Measurements from ENCODE around the gene CNDP2.

CNDP2 gene

GRCh38 chr18:74489676-74490075 is 6.5 kb upstream of the CNDP2 start:
- Histone ChIP-seq H3K9me3 (replicated peaks; ENCODE audit: insufficient read depth, low read length) (no peaks in the 10 kb centered on the region), H3K79me2 (ENCODE audit: low read length) (no peaks in the 10 kb centered on the region), H3K36me3 (replicated peaks; ENCODE audit: insufficient read depth, low read length) (no peaks in the 10 kb centered on the region), H3F3A (ENCODE audit: insufficient read depth, low read length) (peaks cover 5% of the 10 kb centered on the region; the same call in 1 of the 2 replicates), H3K9me2 (replicated peaks; ENCODE audit: insufficient read depth, low read length) (no peaks in the 10 kb centered on the region), H2AFZ (ENCODE audit: low read length) (no peak overlapping the region), H4K20me1 (ENCODE audit: insufficient read depth, low read length) (no peaks in the 10 kb centered on the region), H3K4me1 (ENCODE audit: low read length) (peaks cover 12% of the 10 kb centered on the region), H3K27ac (ENCODE audit: low read length) (no peak overlapping the region), H3K9ac (ENCODE audit: low read length) (no peak overlapping the region), H3K4me3 (ENCODE audit: low read length) (no peak overlapping the region), H3K4me2 (ENCODE audit: low read depth, low read length) (no peak overlapping the region), H3K27me3 (replicated peaks; ENCODE audit: insufficient read depth, low read length) (no peaks in the 10 kb centered on the region)
- no peak for DNase-seq
- TF ChIP-seq CTCF (IDR thresholded peaks at IDR 0.05; ENCODE audit: low read length), result no peak
- TF ChIP-seq EZH2 (optimal IDR thresholded peaks at IDR 0.05; ENCODE audit: low read depth, low read length), result no peak
- no peak for TF ChIP-seq EZH2phosphoT487 (IDR thresholded peaks at IDR 0.05; ENCODE audit: low read length)

- H2AFZ ChIP-seq (ENCODE audit: low read length), result no peak overlapping the region
- no peaks in the 10 kb centered on the region for H4K20me1 ChIP-seq (ENCODE audit: insufficient read depth, low read length)
- H3K27me3 ChIP-seq (replicated peaks; ENCODE audit: insufficient read depth, low read length), result no peaks in the 10 kb centered on the region
- no peak overlapping the region for H3K4me3 ChIP-seq (ENCODE audit: low read length)
- no peak overlapping the region for H3K27ac ChIP-seq (ENCODE audit: low read length)
- no peak for DNase-seq
- H3F3A ChIP-seq (ENCODE audit: insufficient read depth, low read length), result peaks cover 3% of the 10 kb centered on the region
- H3K4me1 ChIP-seq (ENCODE audit: low read length), result peaks cover 3% of the 10 kb centered on the region
- peaks cover 11% of the 10 kb centered on the region for H3K79me2 ChIP-seq (ENCODE audit: low read length)
- no peak overlapping the region for H3K9ac ChIP-seq (ENCODE audit: low read length)
- no peaks in the 10 kb centered on the region for H3K9me3 ChIP-seq (replicated peaks; ENCODE audit: insufficient read depth, low read length)
- no peak for TF ChIP-seq CTCF (IDR thresholded peaks at IDR 0.05; ENCODE audit: low read length)
- no peak for TF ChIP-seq EZH2phosphoT487 (IDR thresholded peaks at IDR 0.05; ENCODE audit: low read length)
- TF ChIP-seq EZH2 (optimal IDR thresholded peaks at IDR 0.05; ENCODE audit: low read depth, low read length), result no peak
- no peaks in the 10 kb centered on the region for H3K36me3 ChIP-seq (replicated peaks; ENCODE audit: insufficient read depth, low read length)
- H3K4me2 ChIP-seq (ENCODE audit: low read depth, low read length), result no peak overlapping the region
- no peaks in the 10 kb centered on the region for H3K9me2 ChIP-seq (replicated peaks; ENCODE audit: insufficient read depth, low read length)
Observed at GRCh38 chr18:74492259-74492658, 3.9 kb upstream of the CNDP2 start.

DNA sequence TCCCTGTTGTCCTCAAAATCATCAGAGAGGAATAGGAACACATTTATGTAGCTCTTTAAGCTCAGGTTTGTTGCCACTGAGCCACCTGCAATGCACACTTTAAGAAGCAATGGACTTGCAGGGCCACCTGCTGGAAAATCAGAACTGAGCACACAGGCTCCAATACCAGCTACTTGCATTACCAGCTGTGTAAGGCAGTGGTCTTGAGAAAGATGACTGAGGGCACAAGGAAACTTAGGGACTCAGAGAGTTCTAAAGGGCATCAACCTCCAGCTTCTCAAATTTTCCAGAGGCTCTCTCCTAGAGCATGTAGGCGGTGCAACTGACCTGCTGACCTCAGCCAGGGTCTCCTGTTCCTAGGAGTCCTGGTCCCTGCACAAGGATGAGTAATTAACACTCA is 2.5 kb upstream of the CNDP2 start:
- no peak overlapping the region for H3K4me2 ChIP-seq (ENCODE audit: low read depth, low read length)
- H3F3A ChIP-seq (ENCODE audit: insufficient read depth, low read length), result peaks cover 18% of the 10 kb centered on the region
- no peak overlapping the region for H3K4me3 ChIP-seq (ENCODE audit: low read length)
- no peak overlapping the region for H3K9ac ChIP-seq (ENCODE audit: low read length)
- no peaks in the 10 kb centered on the region for H3K9me3 ChIP-seq (replicated peaks; ENCODE audit: insufficient read depth, low read length)
- no peaks in the 10 kb centered on the region for H3K27me3 ChIP-seq (replicated peaks; ENCODE audit: insufficient read depth, low read length)
- no peak overlapping the region for H3K27ac ChIP-seq (ENCODE audit: low read length)
- TF ChIP-seq EZH2phosphoT487 (IDR thresholded peaks at IDR 0.05; ENCODE audit: low read length) (no peak), CTCF (IDR thresholded peaks at IDR 0.05; ENCODE audit: low read length) (peak; percentile 92), EZH2 (optimal IDR thresholded peaks at IDR 0.05; ENCODE audit: low read depth, low read length) (no peak)
- no peaks in the 10 kb centered on the region for H4K20me1 ChIP-seq (ENCODE audit: insufficient read depth, low read length)
- peaks cover 26% of the 10 kb centered on the region for H3K79me2 ChIP-seq (ENCODE audit: low read length)
- H2AFZ ChIP-seq (ENCODE audit: low read length), result no peak overlapping the region
- DNase-seq, result peak; percentile 89
- peaks cover 18% of the 10 kb centered on the region for H3K4me1 ChIP-seq (ENCODE audit: low read length)
- H3K36me3 ChIP-seq (replicated peaks; ENCODE audit: insufficient read depth, low read length), result no peaks in the 10 kb centered on the region
- no peaks in the 10 kb centered on the region for H3K9me2 ChIP-seq (replicated peaks; ENCODE audit: insufficient read depth, low read length)

Measured in MM.1S (cell line).